Hematopoietic multipotent progenitor cell treated with erythropoietin and hydrocortisone succinate and interleukin-3 and kit ligand, for 6 days (in vitro differentiated cells): ENCODE data around the gene GPR176.

Source experiments
- DNase-seq: peaks from one replicate; pipeline ENCODE4 v3.0.0-alpha.2; 2015

Gene GPR176

GRCh38 chr15:39919748-39920509 lies at the start of gene GPR176:
TSS of gene GPR176 (minus strand) at chr15:39920266. CDS start at chr15:39920026, 240 bp downstream.
- DNase-seq: peak; percentile 36

- no peak for DNase-seq
These were observed 48.9 kb upstream of the GPR176 start for GRCh38 chr15:39969002-39969394.

- no peak for DNase-seq
These were observed 48.4 kb upstream of the GPR176 start for GRCh38 chr15:39968273-39969001.

- no peak for DNase-seq
These were observed 46.5 kb upstream of the GPR176 start for GRCh38 chr15:39966521-39966920.

- no peak for DNase-seq
These were observed 43.7 kb upstream of the GPR176 start for GRCh38 chr15:39963786-39964185.

- no peak for DNase-seq
These were observed 41.0 kb upstream of the GPR176 start for GRCh38 chr15:39961051-39961450.

GRCh38 chr15:39960411-39960810 lies 40.3 kb upstream of the GPR176 start:
- no peak for DNase-seq

- DNase-seq: no peak
These were observed 39.3 kb upstream of the GPR176 start for GRCh38 chr15:39959411-39959810.

- DNase-seq: no peak
These were observed 37.4 kb upstream of the GPR176 start for GRCh38 chr15:39957481-39957880.

- no peak for DNase-seq
These were observed 33.5 kb upstream of the GPR176 start for GRCh38 chr15:39953521-39953920.

- DNase-seq: no peak
These were observed 31.5 kb upstream of the GPR176 start for GRCh38 chr15:39951561-39951960.

GRCh38 chr15:39948817-39949216 lies 28.8 kb upstream of the GPR176 start:
- no peak for DNase-seq

GRCh38 chr15:39947401-39948197 lies 27.5 kb upstream of the GPR176 start:
- DNase-seq: no peak

GRCh38 chr15:39946862-39947261 lies 26.8 kb upstream of the GPR176 start:
- no peak for DNase-seq

GRCh38 chr15:39944726-39945125 lies 24.7 kb upstream of the GPR176 start:
- DNase-seq: no peak

GRCh38 chr15:39942753-39943150 lies 22.7 kb upstream of the GPR176 start:
- DNase-seq: no peak

- peak; percentile 38 for DNase-seq
These were observed 22.2 kb upstream of the GPR176 start for GRCh38 chr15:39942101-39942752.

GRCh38 chr15:39939487-39940452 lies 19.7 kb upstream of the GPR176 start:
- no peak for DNase-seq

GRCh38 chr15:39937696-39938095 lies 17.6 kb upstream of the GPR176 start:
- DNase-seq: no peak

- DNase-seq: no peak
These were observed 16.6 kb upstream of the GPR176 start for GRCh38 chr15:39936681-39937080.

- DNase-seq: no peak
These were observed 16.1 kb upstream of the GPR176 start for GRCh38 chr15:39936187-39936586.

GRCh38 chr15:39935241-39935640 lies 15.2 kb upstream of the GPR176 start:
- DNase-seq: no peak
